UCSD-AML1 (cell line): ENCODE data around the gene ATP6V1F.
A peak's percentile ranks its signal among the peaks of the same experiment; 100 is the strongest.

Experiments
- DNase-seq: peaks from one replicate; lab custom pipeline; 2025; ENCODE audit not compliant: unreplicated experiment; lab: John Stamatoyannopoulos, UW

The ATP6V1F gene

DNA sequence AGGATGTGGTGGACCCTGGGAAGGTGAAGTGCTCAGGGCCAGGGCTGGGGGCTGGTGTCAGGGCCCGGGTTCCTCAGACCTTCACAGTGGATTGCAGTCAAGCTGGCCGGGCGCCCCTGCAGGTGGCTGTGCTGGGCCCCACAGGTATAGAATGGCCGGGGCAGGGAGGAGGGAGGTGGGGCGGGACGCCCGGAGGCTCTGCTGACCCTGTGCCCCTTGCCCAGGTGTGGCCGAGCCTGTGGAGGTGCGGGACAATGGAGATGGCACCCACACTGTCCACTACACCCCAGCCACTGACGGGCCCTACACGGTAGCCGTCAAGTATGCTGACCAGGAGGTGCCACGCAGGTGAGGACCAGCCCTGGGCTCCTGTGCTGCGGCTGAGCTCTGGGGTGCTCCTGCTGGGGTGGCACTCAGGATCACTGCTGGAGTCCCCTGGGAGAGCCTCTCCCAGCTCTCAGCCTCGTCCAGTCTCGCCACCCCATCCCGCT, 14.9 kb upstream of the ATP6V1F start:
- DNase-seq: no peak

DNA sequence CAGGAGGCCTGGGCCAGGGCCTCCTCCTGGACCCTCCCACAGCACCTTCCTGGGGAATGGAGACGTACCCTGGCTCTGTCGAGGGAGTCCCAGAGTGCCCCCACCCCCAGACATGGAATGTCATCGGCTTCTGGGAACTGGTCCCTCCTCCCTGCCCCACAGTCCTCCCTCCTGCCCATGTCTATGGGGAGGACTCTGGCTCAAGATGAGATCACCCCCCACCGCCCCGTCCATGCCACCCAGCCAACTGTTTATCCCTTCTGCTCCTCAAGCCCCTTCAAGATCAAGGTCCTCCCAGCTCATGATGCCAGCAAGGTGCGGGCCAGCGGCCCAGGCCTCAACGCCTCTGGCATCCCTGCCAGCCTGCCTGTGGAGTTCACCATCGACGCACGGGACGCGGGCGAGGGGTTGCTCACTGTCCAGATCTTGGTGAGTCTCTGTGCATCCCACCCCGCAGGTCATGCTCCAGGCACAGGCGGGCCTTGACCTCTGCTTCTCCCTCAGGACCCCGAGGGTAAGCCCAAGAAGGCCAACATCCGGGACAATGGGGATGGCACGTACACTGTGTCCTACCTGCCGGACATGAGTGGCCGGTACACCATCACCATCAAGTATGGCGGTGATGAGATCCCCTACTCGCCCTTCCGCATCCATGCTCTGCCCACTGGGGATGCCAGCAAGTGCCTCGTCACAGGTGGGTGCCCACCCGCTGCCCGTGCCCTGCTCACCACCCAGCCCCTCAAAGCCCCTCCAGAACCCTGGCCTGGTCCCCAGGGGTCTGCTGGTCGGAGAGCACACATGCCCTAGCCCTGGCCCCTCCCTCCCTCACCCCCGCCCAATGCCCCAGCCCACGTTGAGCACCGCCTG, 14.1 kb upstream of the ATP6V1F start:
- DNase-seq: no peak

DNA sequence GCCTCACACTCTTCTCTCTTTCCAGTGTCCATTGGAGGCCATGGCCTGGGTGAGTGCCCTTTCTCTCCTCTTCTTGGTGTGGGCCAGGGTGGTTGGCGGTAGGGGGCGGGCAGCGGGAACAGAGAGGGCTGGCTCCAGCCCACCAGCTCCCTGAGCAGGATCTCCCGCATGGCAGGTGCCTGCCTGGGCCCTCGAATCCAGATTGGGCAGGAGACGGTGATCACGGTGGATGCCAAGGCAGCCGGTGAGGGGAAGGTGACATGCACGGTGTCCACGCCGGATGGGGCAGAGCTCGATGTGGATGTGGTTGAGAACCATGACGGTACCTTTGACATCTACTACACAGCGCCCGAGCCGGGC, 13.5 kb upstream of the ATP6V1F start:
- DNase-seq: no peak

DNA sequence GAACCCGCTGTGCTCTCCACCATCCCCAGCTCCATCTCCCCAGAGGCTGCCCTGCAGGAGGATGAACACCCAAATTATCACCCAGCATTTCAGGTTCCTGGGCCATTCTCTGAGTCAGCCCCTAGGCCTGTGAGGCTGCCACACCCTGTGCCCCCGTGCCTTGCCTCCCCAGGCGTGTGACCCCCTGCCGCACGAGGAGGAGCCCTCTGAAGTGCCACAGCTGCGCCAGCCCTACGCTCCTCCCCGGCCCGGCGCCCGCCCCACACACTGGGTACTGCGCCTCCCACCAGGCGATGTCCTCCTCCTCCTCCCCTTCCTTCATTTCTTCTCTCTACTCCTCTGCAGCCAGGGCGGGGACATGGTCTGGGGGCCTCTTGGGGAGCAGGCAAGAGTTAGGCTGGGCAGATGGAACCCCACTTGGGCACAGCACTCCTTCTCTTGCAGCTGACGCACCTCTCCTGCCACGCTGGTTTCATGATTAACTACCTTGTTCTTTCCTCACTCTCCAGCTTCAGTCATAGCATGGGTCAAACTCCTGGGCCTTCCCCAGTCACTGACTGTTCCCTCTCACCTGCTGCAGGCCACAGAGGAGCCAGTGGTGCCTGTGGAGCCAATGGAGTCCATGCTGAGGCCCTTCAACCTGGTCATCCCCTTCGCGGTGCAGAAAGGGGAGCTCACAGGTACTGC, 12.7 kb upstream of the ATP6V1F start:
- DNase-seq: no peak

DNA sequence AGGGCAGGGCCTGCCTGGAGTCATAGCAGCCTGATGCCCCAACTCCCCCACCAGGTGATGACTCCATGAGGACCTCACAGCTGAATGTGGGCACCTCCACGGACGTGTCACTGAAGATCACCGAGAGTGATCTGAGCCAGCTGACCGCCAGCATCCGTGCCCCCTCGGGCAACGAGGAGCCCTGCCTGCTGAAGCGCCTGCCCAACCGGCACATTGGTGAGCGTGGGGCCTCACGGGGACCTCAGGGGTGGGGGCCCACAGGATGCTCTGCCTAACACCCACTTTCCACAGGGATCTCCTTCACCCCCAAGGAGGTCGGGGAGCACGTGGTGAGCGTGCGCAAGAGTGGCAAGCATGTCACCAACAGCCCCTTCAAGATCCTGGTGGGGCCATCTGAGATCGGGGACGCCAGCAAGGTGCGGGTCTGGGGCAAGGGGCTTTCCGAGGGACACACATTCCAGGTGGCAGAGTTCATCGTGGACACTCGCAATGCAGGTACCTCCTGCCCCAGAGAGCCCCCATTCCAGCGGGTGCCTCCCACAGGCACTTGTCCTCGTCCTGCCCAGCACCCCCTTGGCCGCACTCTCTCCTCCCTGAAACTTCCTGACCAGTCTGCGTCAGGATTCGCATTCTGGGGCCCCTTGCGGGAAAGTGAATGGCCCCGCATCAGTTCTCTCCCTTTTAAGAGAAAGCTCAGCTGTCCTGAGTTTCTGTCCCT, 10.0 kb upstream of the ATP6V1F start:
- no peak for DNase-seq

DNA sequence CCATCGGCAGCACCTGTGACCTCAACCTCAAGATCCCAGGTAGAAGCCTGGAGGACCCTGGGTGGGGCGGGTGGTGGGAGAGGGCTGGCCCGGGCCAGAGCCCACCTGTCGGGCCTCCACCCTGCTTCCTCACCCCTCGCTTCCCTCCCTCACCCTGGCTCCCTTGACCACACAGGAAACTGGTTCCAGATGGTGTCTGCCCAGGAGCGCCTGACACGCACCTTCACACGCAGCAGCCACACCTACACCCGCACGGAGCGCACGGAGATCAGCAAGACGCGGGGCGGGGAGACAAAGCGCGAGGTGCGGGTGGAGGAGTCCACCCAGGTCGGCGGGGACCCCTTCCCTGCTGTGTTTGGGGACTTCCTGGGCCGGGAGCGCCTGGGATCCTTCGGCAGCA, 8.9 kb upstream of the ATP6V1F start:
- no peak for DNase-seq

DNA sequence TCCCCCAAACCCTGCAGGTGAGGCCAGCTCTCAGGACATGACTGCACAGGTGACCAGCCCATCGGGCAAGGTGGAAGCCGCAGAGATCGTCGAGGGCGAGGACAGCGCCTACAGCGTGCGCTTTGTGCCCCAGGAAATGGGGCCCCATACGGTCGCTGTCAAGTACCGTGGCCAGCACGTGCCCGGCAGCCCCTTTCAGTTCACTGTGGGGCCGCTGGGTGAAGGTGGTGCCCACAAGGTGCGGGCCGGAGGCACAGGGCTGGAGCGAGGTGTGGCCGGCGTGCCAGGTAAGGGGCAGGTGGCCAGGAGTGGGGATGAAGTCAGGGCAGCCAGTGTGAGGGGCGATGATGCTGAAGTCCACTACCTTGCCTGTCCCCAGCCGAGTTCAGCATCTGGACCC, 8.3 kb upstream of the ATP6V1F start:
- no peak for DNase-seq

DNA sequence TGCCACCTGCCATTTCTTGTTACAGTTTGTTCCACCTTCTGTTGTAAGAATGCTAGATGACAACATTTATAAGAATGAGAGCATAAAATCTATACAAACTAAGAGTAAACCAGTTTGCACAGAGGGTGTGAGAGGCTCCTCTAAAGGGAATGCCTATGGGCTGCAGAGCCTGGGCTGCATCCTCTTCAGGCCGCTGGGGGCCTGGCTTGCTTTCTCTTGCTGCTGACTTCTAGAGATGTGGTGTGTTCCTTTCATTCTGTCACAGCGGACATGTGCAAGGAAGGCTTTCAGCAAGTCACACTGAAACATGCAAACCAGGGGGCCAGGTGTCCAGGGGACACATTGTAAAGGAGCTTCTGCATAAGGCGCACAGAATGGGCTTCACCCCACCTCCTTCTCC, 7.1 kb upstream of the ATP6V1F start:
- DNase-seq: no peak

DNA sequence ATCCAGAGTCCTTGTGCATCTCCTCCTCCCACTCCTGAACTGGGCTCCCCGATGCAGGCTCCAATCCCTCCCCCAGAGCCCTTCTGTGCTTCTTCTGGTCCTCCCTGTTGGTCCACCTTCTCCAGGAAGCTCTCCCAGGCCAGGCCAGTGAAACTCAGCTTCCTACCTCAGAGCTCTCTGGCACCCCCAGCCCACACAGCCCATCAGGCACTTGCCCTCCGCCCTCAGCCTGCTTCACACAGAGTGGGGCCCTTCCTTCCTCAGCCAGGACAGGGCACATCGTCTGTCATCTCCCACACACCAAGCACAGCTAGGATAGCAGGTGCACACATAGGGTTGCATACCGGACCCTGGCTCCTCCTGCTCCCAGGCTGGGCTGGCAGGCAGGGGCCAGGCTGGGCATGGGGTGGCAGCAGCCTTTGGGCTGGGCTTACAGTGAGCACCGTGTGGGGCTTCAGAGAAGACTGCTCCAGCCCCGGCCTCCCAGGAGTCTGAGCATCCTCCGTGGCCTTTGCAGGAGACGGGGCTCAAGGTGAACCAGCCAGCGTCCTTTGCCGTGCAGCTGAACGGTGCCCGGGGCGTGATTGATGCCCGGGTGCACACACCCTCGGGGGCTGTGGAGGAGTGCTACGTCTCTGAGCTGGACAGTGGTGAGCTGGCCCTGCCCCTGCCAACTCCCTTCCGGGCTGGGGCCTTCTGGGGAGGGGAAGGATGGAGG, 6.5 kb upstream of the ATP6V1F start:
- no peak for DNase-seq

DNA sequence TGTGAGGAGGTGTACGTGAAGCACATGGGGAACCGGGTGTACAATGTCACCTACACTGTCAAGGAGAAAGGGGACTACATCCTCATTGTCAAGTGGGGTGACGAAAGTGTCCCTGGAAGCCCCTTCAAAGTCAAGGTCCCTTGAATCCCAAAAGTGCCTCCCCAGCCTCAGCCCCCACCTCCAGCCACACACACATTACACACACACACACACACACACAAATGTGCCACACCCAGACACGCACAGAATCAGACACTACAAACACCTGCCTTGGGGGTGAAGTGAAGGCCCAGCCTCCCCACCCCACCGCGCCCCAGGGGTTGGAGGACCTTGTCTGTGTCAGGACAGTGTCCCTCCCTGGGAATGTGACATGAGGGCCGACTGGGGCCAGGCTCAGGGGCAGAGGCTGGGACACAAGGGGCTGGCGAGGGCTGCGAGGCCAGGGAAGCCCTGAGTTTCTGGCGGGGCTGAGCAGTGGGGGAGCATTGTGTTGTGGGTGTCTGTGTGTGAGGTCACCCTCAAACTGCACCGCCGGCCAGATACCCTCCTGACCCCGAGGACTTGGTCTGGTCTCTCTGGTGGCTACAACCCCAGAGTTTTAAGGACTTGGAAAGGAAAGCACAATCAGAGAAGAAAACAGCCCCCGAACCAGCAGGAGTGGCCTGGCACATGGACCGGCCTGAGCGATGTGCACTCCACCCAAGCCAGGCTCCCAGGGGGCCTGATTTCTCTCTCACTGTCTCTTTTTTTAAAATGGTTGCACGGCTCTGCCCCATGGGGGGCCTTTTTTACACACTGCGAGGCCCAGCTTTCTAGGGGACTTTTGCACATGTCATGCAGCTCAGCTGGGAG, 4.0 kb upstream of the ATP6V1F start:
- DNase-seq: no peak

DNA sequence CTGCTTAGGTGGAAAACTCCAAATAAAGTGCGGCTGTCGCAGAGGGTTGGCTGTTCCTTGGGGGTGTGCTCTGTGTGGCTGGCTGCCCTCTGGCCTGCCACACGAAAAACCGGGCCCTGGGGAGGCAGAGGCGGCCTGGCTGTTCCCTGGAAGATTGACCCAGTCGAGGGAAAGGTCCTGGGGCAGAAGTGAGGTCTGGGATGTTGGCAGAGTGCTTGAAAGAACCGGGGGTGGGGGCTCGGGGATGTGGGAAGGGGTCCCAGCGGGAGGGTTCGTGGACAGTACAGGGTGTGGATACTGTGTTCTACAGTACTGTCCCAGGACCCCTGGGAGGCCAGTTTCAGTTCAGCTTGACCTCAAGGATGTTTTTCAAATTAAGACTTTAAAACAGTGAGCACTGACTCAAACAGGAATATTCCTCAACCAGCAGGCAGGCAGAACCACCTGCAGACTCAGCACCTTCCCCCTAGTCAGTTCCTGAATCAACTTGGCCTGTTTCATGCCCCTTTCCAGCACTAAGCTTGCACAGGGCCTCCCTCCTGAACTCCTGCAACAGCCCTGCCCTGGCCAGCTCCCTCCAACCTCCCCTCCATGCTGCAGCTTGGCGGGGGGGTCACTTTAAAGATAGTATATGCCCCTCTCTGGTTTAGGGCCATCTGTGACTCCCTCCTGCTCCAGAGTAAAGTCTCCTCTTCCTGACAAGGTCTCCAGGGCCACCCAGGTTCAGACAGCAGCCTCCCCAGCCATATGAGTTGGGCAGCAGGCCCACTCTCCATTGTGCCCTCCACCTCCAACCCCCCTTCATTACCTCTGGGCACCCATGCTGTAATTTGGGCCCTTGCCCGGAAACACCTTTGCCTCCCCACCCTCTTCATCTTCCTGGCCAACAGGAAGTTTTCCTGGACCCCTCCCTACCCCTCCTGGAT, 3.2 kb upstream of the ATP6V1F start:
- no peak for DNase-seq

DNA sequence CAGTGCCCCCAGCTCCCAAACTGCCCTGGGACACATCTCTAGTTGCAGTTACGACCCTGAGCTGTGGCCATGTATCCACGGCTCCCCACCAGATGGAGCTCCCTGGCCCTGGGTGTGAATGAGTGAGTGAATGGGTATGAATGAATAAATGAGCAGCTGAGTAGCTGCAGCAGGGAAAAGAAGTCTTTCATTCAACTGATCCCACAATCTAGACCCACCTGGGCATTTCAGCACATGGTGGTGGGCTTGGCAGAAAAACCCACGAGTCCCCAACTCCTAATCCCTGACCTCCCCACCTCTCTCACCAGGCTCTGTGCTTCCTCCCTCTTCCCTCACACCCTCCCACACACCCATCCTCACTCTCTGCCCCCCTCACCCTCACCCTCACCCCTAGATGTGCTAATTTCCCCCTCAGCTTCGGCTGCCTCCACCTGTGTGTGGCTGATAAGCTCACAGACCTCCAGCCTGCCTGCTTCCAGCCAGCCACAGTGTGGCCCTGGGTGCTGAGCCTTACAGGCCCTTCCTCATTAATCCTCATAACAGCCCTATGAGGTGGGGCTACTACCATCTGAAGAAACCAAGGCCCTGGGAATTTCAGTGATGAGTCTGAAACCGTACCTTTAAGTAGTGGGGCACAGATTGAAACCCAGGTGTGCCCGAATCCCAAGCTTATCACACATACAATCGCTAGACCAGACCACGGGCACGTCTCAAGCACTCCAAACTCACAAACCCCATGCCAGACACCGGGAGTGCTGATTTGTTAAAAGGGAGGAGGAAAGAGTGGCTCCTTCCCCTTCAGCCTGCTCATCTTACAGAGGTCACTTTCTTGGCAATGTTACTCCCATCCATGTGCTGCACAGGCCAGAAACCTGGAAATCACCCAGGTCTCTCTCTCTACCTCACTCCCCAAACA, 2.2 kb upstream of the ATP6V1F start:
- peak; percentile 20 for DNase-seq

DNA sequence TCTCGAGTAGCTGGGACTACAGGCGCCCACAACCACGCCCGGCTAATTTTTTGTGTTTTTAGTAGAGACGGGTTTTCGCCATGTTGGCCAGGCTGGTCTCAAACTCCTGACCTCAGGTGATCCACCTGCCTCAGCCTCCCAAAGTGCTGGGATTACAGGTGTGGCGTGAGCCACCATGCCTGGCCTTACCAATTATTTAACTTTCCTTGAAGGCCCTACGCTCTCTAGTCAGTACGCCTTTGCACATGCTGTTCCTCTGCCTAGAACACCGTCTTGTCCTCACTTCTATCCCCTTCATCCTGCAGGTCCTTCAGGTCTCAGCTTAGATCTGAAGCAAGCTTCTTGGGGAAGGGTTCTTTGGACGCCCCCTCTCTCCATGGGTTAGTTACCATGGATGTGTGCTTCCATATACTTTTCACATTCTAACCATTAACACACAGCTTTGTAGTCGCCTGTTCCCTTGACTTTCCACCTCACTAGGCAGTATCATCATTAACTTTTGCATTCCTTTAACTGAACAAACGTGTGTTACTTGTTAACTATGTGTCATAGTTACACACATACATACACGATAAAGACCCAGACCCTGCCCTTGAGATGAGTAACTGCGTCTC, 592 bp upstream of the ATP6V1F start:
- DNase-seq: no peak

DNA sequence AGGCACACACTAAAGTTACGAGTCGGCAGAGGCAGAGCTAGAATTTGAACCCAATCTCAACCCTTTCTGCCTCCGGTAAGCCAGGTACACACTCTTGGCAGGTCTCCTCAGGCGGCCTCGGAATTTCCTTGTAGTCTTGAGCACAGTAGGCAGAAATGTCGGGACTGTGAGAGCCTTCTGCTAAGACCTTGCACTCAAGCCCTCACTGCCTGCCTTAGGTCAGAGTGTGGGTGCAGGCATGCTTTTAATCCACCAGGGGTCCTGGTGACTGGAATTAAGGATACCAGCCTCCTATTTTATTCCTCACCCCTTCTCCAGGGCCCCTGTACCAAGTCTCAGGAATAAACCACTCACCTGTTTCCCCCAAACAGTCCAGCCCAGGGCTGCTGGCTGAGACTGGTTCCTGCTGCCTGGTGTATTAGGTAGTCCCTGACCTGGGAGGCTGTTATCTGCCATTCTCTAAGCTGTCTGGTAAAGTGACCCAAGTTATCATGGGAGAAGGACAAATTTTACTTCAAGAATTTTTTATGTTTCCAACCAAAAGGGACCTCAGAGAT, 855 bp downstream of the ATP6V1F start:
- peak; percentile 25 for DNase-seq

DNA sequence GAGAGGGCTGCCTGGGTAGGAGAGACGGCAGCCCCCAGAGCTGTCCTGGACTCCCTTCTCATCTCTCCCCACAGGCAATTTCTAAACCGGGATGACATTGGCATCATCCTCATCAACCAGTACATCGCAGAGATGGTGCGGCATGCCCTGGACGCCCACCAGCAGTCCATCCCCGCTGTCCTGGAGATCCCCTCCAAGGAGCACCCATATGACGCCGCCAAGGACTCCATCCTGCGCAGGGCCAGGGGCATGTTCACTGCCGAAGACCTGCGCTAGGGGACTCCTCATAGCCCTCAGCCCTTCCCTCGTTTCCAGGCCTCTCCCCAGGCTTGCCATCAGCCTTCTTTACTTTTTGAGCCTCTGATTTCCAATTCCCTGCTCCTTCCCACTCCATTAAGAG, 2.6 kb downstream of the ATP6V1F start:
- no peak for DNase-seq

DNA sequence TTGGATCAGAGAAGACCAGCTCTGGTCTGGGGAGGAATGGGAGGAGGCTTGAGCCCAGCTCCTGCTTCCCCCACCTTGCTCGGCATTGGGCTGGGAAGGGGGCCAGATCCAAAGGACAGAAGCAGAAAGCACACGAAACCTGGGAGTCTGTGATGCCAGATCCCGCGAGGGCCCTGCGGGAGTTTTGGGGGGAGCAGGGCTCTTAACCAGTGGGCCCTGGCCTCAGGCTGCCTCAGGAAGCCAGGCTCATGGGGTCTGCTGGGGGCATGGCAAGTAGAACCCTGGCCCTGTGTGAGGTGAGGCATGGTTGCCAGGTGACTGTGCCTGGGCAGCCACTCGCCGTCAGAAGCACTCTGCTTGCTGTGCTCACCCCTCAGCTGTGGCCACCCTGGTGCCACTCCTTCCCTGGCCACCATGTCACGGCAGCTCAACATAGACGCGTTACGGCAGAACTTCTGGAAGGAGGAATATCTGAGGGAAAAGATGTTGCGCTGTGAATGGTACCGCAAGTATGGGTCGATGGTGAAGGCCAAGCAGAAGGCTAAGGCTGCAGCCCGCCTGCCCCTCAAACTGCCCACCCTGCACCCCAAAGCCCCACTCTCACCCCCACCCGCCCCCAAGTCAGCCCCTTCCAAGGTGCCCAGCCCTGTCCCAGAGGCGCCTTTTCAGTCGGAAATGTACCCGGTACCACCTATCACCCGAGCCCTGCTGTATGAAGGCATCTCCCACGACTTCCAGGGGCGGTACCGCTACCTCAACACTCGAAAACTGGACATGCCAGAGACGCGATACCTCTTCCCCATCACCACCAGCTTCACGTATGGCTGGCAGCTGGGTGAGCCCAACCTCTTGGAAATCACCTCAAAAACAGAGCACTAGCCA, 3.6 kb downstream of the ATP6V1F start:
- no peak for DNase-seq
